HG03442 (cell line): ENCODE data around the gene PLPPR5.
"Not testable (repeated sequence)": the region's sequence is repeated elsewhere in the genome, so short reads cannot be mapped to it uniquely, and the experiment has no call there.

Experiments used
- ATAC-seq: cut with Tn5 transposase; IDR thresholded peaks from one replicate; pipeline ENCODE4 v1.9.1; 2021; ENCODE audit warnings: mild to moderate bottlenecking, moderate library complexity; ENCODE audit not compliant: unreplicated experiment

PLPPR5 gene

GRCh38 chr1:99004861-99005442 lies at the start of gene PLPPR5:
Gene PLPPR5, minus strand, starts transcription at chr1:99004861. Its CDS starts 190 bp downstream, at chr1:99004671.
- ATAC-seq = no peak

GRCh38 chr1:99051611-99052283 lies 47.1 kb upstream of the PLPPR5 start:
- no peak for ATAC-seq

- ATAC-seq = no peak
Observed at GRCh38 chr1:99049745-99050144, 45.1 kb upstream of the PLPPR5 start.

- not testable (repeated sequence) for ATAC-seq
Observed at GRCh38 chr1:99036746-99037145, 32.1 kb upstream of the PLPPR5 start.

GRCh38 chr1:99018313-99018712 lies 13.7 kb upstream of the PLPPR5 start:
- ATAC-seq = no peak

GRCh38 chr1:99017655-99018054 lies 13.0 kb upstream of the PLPPR5 start:
- no peak for ATAC-seq

GRCh38 chr1:99010679-99011078 lies 6.0 kb upstream of the PLPPR5 start:
- ATAC-seq = no peak

GRCh38 chr1:99007366-99007765 lies 2.7 kb upstream of the PLPPR5 start:
- ATAC-seq = no peak

- ATAC-seq = no peak
Observed at GRCh38 chr1:99005537-99005942, 879 bp upstream of the PLPPR5 start.

- no peak for ATAC-seq
Observed at GRCh38 chr1:99004254-99004860, 304 bp downstream of the PLPPR5 start.

GRCh38 chr1:99003581-99004253 lies 944 bp downstream of the PLPPR5 start:
- no peak for ATAC-seq

GRCh38 chr1:98992844-98993243 lies 11.8 kb downstream of the PLPPR5 start:
- no peak for ATAC-seq

- no peak for ATAC-seq
Observed at GRCh38 chr1:98991127-98992012, 13.3 kb downstream of the PLPPR5 start.

GRCh38 chr1:98989556-98989907 lies 15.1 kb downstream of the PLPPR5 start:
- ATAC-seq = no peak

GRCh38 chr1:98988904-98989555 lies 15.6 kb downstream of the PLPPR5 start:
- no peak for ATAC-seq

GRCh38 chr1:98985687-98986086 lies 19.0 kb downstream of the PLPPR5 start:
- ATAC-seq = no peak

GRCh38 chr1:98981917-98982513 lies 22.6 kb downstream of the PLPPR5 start:
- ATAC-seq = no peak

GRCh38 chr1:98979463-98979862 lies 25.2 kb downstream of the PLPPR5 start:
- ATAC-seq = no peak

GRCh38 chr1:98975810-98976209 lies 28.9 kb downstream of the PLPPR5 start:
- no peak for ATAC-seq

- no peak for ATAC-seq
Observed at GRCh38 chr1:98975113-98975512, 29.5 kb downstream of the PLPPR5 start.
